Motor neuron (in vitro differentiated cells): ENCODE data around the gene ELL. TPM values are rescaled to one million over a fixed set of nuclear protein-coding genes. Genes with fewer than 3 reads are reported as not detected.

Source experiments
- ATAC-seq, 8 experiments: fragments of 200-7000 bp; cut with Tn5 transposase; replicated peaks in 6 of 8; 2 replicates each; pipeline ENCODE4 v1.8.0; 2021; ENCODE audit warnings: mild to moderate bottlenecking in 8 of 8, moderate library complexity in 8 of 8
- H3K27ac ChIP-seq, 2 donors: fragments of 250-450 bp; sonication (Bioruptor Pico); 2 replicates each; pipeline ENCODE4 v1.9.0; 2021; ENCODE audit warnings: antibody characterized with exemption in 2 of 2, mild to moderate bottlenecking in 2 of 2, moderate library complexity in 1 of 2
- H3K4me1 ChIP-seq, 2 donors: fragments of 250-450 bp; sonication (Bioruptor Pico); replicated peaks in 1 of 2; 2 replicates each; pipeline ENCODE4 v1.6.1; 2021; ENCODE audit warnings: antibody characterized with exemption in 2 of 2, mild to moderate bottlenecking in 2 of 2, moderate library complexity in 1 of 2
- H3K4me3 ChIP-seq, 5 donors: fragments of 250-450 bp; sonication (Bioruptor Pico); 2 replicates each; pipeline ENCODE4 v1.9.0; 2021; ENCODE audit warnings: antibody characterized with exemption in 5 of 5, mild to moderate bottlenecking in 5 of 5, moderate library complexity in 4 of 5
- WGBS, 10 experiments: fragments of 450-650 bp; shearing (Covaris generic); methylation state at CpG; one replicate each; pipeline ENCODE4 v1.0.0; 2022; 5-methylcytosine and 5-hydroxymethylcytosine counted together
- in situ Hi-C, 9 experiments: fragments of 400-800 bp; cut with MboI; loops; one replicate each; pipeline ENCODE4 v1.15.0; 2021; ENCODE audit warnings: low sequenced_read_pairs in 9 of 9, low pct_unique_long_range_greater_than_20kb in 2 of 9; ENCODE audit not compliant: unreplicated experiment in 9 of 9
- total RNA-seq, 8 experiments: library from RNA; unstranded; fragments of 300-600 nt; gene quantifications; 2 replicates each; pipeline versions ENCODE4 v1.2.3 to v1.2.4, GENCODE V29; 2022

The ELL gene
- total RNA-seq, 8 experiments from 2014 or later: 3.4 to 13.8 (median 6.2) TPM

GRCh38 chr19:18433015-18433691 is 88.7 kb downstream of the ELL start:
- peaks cover 65 to 66% of the 10 kb centered on the region in 2 donors for H3K4me1 ChIP-seq
- in situ Hi-C loops: no loop called here
- peak overlapping the region; percentile 18 to 40 (median 27) for H3K4me3 ChIP-seq
- WGBS, 10 experiments: 35 to 61% (median 50%) methylated on average over 1 to 7 of the region's 59 CpGs; no CpG with 5 or more reads in 6 of the 10 experiments
- ATAC-seq: no peak
- peak overlapping the region; percentile 60 to 83 for H3K27ac ChIP-seq

GRCh38 chr19:18432275-18433014 is 89.4 kb downstream of the ELL start:
- H3K27ac ChIP-seq: peak overlapping the region; percentile 60 to 83
- ATAC-seq: no peak
- H3K4me1 ChIP-seq: peaks cover 71 to 73% of the 10 kb centered on the region in 2 donors
- H3K4me3 ChIP-seq: peak overlapping the region in 2 of 5 donors; percentile 38 to 40
- in situ Hi-C loops: no loop called here
- WGBS, 10 experiments: 60 to 100% methylated on average over 1 of the region's 13 CpGs; no CpG with 5 or more reads in 8 of the 10 experiments

- peak in 5 of 8 experiments; percentile 6 to 38 (median 32) for ATAC-seq
- in situ Hi-C loops: no loop called here
- Histone ChIP-seq H3K27ac (peak overlapping the region; percentile 51 to 83), H3K4me3 (no peak overlapping the region), H3K4me1 (peaks cover 74 to 82% of the 10 kb centered on the region in 2 donors)
- 100% methylated on average over 2 of the region's 34 CpGs; no CpG with 5 or more reads in 9 of the 10 experiments for WGBS, 10 experiments
These were observed 90.3 kb downstream of the ELL start for GRCh38 chr19:18431351-18432197.

- H3K4me1 ChIP-seq: peaks cover 69 to 83% of the 10 kb centered on the region in 2 donors
- in situ Hi-C loops: no loop called here
- 100% methylated on average over 1 of the region's 21 CpGs; no CpG with 5 or more reads in 9 of the 10 experiments for WGBS, 10 experiments
- H3K27ac ChIP-seq: peak overlapping the region; percentile 89 to 93
- no peak overlapping the region for H3K4me3 ChIP-seq
- no peak for ATAC-seq
These were observed 91.3 kb downstream of the ELL start for GRCh38 chr19:18430417-18431144.

GRCh38 chr19:18429717-18430416 is 92.0 kb downstream of the ELL start:
- ATAC-seq: no peak
- WGBS, 10 experiments: no CpG with 5 or more reads among the region's 13 CpGs
- Histone ChIP-seq H3K27ac (peak overlapping the region; percentile 89 to 93), H3K4me1 (peaks cover 73 to 84% of the 10 kb centered on the region in 2 donors), H3K4me3 (peak overlapping the region in 4 of 5 donors; percentile 11 to 40 (median 30))
- in situ Hi-C loops: no loop called here

- peaks cover 69 to 83% of the 10 kb centered on the region in 2 donors for H3K4me1 ChIP-seq
- H3K27ac ChIP-seq: peak overlapping the region; percentile 89 to 93
- peak; percentile 66 to 84 (median 75) for ATAC-seq
- in situ Hi-C loops: no loop called here
- 0 to 3% methylated on average over 2 to 6 of the region's 77 CpGs; no CpG with 5 or more reads in 8 of the 10 experiments for WGBS, 10 experiments
- H3K4me3 ChIP-seq: peak overlapping the region; percentile 15 to 40 (median 29)
These were observed 92.8 kb downstream of the ELL start for GRCh38 chr19:18428787-18429674.

GRCh38 chr19:18428173-18428786 is 93.6 kb downstream of the ELL start:
- WGBS, 10 experiments: 20% methylated on average over 1 of the region's 17 CpGs; no CpG with 5 or more reads in 9 of the 10 experiments
- H3K27ac ChIP-seq: peak overlapping the region; percentile 89 to 93
- H3K4me3 ChIP-seq: peak overlapping the region; percentile 15 to 40 (median 29)
- H3K4me1 ChIP-seq: peaks cover 71 to 89% of the 10 kb centered on the region in 2 donors
- in situ Hi-C loops: no loop called here
- no peak for ATAC-seq

- WGBS, 10 experiments: 60% methylated on average over 1 of the region's 12 CpGs; no CpG with 5 or more reads in 9 of the 10 experiments
- Histone ChIP-seq H3K27ac (peak overlapping the region; percentile 89 to 93), H3K4me1 (peaks cover 67 to 89% of the 10 kb centered on the region in 2 donors), H3K4me3 (no peak overlapping the region)
- in situ Hi-C loops: no loop called here
- ATAC-seq: no peak
These were observed 94.1 kb downstream of the ELL start for GRCh38 chr19:18427743-18428113.

- no peak for ATAC-seq
- in situ Hi-C loops: no loop called here
- peaks cover 62 to 84% of the 10 kb centered on the region in 2 donors for H3K4me1 ChIP-seq
- WGBS, 10 experiments: 79 to 100% (median 92%) methylated on average over 1 to 6 of the region's 16 CpGs; no CpG with 5 or more reads in 7 of the 10 experiments
- H3K27ac ChIP-seq: peak overlapping the region in 1 of 2 donors; percentile 89
- no peak overlapping the region for H3K4me3 ChIP-seq
These were observed 94.7 kb downstream of the ELL start for GRCh38 chr19:18427080-18427742.

- H3K4me1 ChIP-seq: peaks cover 54 to 80% of the 10 kb centered on the region in 2 donors
- in situ Hi-C loops: no loop called here
- ATAC-seq: no peak
- H3K27ac ChIP-seq: peak overlapping the region in 1 of 2 donors; percentile 89
- WGBS, 10 experiments: 100% methylated on average over 1 of the region's 8 CpGs; no CpG with 5 or more reads in 9 of the 10 experiments
- H3K4me3 ChIP-seq: no peak overlapping the region
These were observed 95.5 kb downstream of the ELL start for GRCh38 chr19:18426416-18426767.
